GM19463 (cell line): ENCODE data around the gene RFLNA.
A peak's percentile ranks its signal among the peaks of the same experiment; 100 is the strongest.

ENCODE experiments used
- ATAC-seq: cut with Tn5 transposase; IDR thresholded peaks from one replicate; pipeline ENCODE4 v1.9.1; 2021; ENCODE audit warnings: mild to moderate bottlenecking, moderate library complexity; ENCODE audit not compliant: unreplicated experiment

RFLNA gene, protein sequence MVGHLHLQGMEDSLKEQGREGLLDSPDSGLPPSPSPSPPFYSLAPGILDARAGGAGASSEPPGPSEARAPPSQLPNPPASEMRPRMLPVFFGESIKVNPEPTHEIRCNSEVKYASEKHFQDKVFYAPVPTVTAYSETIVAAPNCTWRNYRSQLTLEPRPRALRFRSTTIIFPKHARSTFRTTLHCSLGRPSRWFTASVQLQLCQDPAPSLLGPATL

DNA sequence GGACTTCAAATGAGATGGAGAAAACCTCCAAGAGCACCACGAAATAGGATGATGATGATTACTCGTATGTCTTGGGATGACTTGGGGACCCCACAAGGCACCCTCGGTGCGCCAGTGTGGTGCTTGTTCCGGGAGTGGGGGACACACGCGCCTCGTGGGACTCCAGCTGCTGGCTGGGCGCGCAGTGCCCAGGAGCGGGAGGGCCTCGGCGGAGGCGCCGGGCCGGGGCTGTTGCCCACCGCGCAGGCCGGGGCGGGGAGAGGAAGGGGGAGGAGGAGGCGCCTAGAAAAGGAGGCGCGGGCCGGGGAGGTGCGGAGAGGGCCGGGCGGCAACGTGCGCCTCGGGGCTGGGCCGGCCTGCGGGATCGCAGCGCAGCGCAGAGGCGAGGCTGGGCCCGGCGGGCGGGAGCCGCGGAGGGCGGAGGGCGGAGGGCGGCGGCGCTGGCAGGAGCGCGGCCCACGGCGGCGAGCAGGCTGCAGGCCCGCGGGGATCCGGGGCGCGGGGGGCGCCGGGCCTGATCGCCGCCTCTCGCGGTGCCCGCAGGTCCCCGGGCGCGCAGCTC, at the start of gene RFLNA:
Gene RFLNA, plus strand, starts transcription at position 314 of the 562 bp plus-strand sequence. CDS start 337 bp downstream, outside the sequence.
- no peak for ATAC-seq

- ATAC-seq, result no peak
Observed at GRCh38 chr12:124247331-124247730, 47.6 kb upstream of the RFLNA start.

DNA sequence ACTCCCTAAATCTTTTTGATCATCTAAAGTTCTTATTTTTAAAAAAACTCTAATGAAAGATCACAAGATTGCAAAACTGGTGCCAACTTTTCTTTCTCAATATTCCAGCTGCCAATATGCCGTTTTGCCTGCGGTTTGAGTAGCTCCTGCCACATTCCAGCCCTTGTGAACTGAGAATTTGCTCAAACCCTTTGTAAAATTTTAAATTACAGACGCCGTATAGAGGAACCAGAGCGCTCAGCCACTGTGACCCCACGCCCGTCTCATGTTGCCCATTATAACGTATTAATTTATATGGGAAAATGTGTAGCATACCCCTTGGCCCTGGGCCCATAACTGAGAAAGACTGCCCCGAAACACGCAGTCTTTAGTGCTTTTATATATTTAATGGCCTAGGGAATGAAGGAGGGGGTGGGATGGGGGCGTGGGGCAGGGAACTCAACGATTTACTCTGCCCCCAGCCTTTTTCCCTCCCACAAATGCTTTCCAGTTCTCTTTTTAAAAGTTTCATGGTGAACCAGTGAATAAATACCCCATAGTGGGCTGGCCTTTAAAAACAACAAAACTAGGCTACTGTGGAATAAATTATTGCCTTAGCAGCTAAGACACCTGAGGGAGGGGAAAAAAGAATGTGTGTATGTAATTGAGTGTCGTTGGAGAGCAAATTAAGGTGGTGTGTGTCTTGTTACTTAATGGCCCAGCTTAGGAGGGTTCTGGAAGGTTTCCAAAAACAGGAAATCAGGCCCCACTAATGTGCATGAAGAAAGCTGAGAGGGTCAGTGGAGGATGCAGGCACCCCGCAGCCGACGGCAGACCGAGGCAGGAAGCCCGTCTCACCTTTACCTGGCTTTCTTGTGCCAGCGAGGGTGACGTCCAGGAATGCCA, 45.7 kb upstream of the RFLNA start:
- no peak for ATAC-seq

DNA sequence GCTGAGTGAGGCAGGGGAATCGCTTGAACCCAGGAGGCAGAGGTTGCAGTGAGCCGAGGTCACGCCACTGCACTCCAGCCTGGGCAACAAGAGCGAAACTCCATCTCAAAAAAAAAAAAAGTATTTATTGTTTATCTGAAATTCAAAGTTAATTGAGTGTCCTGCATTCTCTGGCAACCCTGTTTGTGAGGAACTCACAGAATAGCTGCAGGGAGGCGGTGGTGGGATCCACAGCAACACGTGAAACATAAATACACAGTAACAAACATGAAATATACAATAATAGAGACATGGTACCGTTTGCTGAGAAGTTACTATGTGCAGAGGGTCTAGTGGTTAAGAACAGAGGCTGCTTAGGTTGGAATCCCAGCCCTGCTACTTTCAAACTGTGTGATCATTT, 43.7 kb upstream of the RFLNA start:
- no peak for ATAC-seq

DNA sequence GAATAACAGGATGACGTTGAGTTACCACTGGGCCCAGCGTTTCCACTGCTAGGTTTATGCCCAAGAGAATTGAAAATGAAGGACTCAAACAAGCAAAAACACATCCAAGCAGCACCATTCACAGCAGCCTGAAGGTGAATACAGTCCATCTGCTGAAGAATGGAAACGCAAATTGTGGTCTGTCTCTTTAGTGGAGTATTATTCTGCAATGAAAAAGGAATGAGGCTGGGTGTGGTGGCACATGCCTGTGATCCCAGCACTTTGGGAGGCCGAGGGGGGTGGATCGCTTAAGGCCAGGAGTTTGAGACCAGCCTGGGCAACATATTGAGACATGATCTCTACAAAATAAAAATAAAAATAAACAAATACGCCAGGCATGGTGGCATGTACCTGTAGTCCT, 41.9 kb upstream of the RFLNA start:
- ATAC-seq, result no peak

DNA sequence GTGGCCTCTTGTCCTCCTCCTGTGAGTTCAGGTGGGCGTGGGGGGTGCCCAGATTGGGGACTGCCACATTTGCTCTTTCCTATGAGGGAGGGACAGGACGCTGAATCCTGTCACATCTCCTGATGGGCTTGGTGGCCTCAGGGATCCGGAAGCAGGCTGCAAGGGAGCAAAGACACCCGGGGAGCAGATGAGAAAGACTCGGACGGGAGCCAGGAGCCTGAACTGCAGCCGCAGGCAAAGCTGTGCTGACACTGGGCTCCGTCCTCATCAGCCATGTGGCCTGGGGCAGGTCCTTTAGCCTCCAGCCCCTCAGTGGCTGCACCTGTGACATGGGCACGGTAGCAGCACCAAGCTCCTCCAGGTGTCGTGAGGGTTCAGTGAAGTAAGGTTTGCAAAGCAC, 40.8 kb upstream of the RFLNA start:
- no peak for ATAC-seq

- no peak for ATAC-seq
Observed at GRCh38 chr12:124259154-124260066, 35.5 kb upstream of the RFLNA start.

GRCh38 chr12:124261885-124262284, 33.0 kb upstream of the RFLNA start:
- ATAC-seq, result no peak

- no peak for ATAC-seq
Observed at GRCh38 chr12:124264089-124264795, 30.7 kb upstream of the RFLNA start.

- ATAC-seq, result no peak
Observed at GRCh38 chr12:124264879-124265278, 30.0 kb upstream of the RFLNA start.

GRCh38 chr12:124267205-124267778, 27.6 kb upstream of the RFLNA start:
- no peak for ATAC-seq

DNA sequence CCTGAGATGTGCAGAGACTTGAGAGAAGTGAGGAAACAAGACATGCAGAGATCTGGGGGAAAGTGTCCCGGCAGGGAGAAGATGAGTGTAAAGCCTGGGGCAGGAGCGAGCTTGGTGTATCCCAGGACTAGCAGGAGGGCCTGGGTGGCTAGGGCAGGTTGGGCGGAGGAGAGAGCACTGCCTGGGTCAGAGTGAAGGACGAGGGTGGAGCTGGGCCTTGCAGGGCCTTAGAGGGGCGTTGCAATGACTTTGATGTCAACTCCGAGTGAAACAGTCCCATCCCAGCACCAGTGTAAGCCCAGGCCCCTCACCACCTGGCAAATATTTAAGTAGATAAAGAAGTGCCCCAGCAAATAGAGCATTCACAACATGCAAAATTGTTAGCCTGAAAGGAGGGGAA, 24.2 kb upstream of the RFLNA start:
- ATAC-seq, result no peak

GRCh38 chr12:124273630-124274029, 21.3 kb upstream of the RFLNA start:
- ATAC-seq, result peak; percentile 88

- no peak for ATAC-seq
Observed at GRCh38 chr12:124276337-124276736, 18.6 kb upstream of the RFLNA start.

DNA sequence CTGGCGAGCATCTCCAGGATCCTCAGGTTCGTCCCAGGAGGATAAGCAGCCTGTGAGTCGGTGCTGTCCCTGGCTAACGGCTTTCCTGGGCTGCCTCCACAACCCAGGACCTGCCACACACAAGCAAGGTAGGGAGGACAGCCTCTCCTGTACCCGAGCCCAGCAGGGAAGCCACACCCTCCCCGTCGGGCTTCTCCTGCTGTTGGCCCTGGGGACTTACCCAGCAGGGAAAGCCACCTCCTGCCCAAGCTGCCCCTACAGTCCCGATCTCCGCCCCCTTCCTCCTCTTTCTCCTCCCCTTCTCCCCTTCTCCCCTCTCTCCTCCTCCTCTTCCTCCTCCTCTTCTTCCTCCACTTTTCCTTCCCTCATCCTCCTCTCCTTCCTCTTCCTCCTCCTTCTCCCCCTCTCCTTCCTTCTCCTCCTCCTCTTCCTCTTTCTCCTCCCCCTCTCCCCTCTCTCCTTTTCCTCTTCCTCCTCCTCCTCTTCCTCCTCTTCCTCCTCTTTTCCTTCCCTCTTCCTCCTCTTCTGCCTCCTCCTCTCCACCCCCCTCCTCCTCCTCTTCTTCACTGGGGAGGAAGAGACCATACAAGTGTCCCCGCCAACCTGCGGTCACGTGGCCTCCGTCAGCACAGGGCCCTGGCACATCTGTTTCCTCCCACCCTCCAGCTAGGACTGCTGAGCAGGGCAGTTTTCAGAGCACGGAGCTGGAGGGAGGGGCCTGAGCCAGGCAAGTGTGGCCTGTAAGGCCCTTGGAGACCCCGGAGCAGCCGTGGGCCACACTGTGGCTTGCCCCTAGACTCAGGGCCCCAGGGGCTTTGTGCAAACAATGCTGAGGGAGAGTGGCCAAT, 17.3 kb upstream of the RFLNA start:
- ATAC-seq, result no peak

DNA sequence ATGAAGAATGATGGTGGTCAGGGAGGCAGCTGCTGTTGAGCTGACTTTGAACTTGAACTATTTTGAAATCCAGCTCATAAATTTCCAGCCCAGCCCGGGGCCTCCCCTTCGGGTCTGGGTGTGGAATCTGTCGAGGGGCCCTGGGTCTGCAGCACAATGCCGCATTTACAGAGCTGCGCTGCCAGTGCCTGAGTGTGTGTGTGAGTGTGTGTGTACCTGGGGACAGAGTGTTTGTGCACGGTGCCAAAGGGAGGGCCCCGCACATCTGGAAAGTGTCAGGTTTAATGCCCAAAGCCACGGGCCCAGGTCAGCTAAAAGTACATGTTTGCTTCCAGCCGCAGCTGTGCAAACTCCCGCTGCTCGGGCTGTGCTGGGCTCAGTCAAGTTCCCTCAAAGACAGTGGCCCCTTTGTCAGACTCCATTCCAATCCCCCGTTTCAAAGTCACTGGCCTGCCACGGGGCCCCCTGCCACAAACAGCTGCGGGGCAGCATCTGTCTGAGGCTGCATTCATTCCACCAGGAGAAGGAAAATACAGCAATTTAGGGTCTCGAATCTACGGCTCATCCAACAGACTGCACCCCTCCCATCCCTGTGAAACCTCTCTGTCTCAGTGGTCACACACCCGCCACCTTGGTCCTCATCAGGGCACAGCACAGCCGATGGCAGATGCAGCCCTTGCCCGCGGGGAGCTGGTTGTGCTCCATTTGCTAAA, 16.3 kb upstream of the RFLNA start:
- ATAC-seq, result no peak

- ATAC-seq, result no peak
Observed at GRCh38 chr12:124279315-124279714, 15.6 kb upstream of the RFLNA start.

GRCh38 chr12:124279846-124280360, 15.0 kb upstream of the RFLNA start:
- ATAC-seq, result no peak
